Effector CD4-positive, alpha-beta T cell (primary cell): Measurements from ENCODE around the gene EEF2K.
A peak's percentile ranks its signal among the peaks of the same experiment; 100 is the strongest.

ENCODE experiments used
- DNase-seq: peaks from one replicate; pipeline ENCODE4 v3.0.0-alpha.2; 2020

The EEF2K gene

GRCh38 chr16:22321340-22322001 lies 115.4 kb downstream of the EEF2K start:
- peak; percentile 68 for DNase-seq

GRCh38 chr16:22322021-22322471 lies 116.0 kb downstream of the EEF2K start:
- DNase-seq = no peak

GRCh38 chr16:22322741-22323140 lies 116.7 kb downstream of the EEF2K start:
- no peak for DNase-seq

- DNase-seq = no peak
Observed at GRCh38 chr16:22323173-22323958, 117.3 kb downstream of the EEF2K start.

GRCh38 chr16:22323959-22324786 lies 118.1 kb downstream of the EEF2K start:
- no peak for DNase-seq

GRCh38 chr16:22324787-22325597 lies 118.9 kb downstream of the EEF2K start:
- no peak for DNase-seq

- no peak for DNase-seq
Observed at GRCh38 chr16:22325598-22326368, 119.7 kb downstream of the EEF2K start.

GRCh38 chr16:22326369-22326652 lies 120.2 kb downstream of the EEF2K start:
- DNase-seq = no peak

GRCh38 chr16:22326771-22327445 lies 120.8 kb downstream of the EEF2K start:
- no peak for DNase-seq

GRCh38 chr16:22327446-22327775 lies 121.3 kb downstream of the EEF2K start:
- DNase-seq = no peak

- DNase-seq = no peak
Observed at GRCh38 chr16:22328081-22328725, 122.1 kb downstream of the EEF2K start.

- DNase-seq = no peak
Observed at GRCh38 chr16:22329199-22329695, 123.2 kb downstream of the EEF2K start.

- DNase-seq = no peak
Observed at GRCh38 chr16:22330326-22330725, 124.2 kb downstream of the EEF2K start.

- DNase-seq = no peak
Observed at GRCh38 chr16:22333457-22333994, 127.4 kb downstream of the EEF2K start.

GRCh38 chr16:22335668-22336246 lies 129.7 kb downstream of the EEF2K start:
- no peak for DNase-seq

- DNase-seq = no peak
Observed at GRCh38 chr16:22336581-22336980, 130.5 kb downstream of the EEF2K start.

GRCh38 chr16:22337045-22337444 lies 131.0 kb downstream of the EEF2K start:
- no peak for DNase-seq

- DNase-seq = no peak
Observed at GRCh38 chr16:22337849-22338635, 132.0 kb downstream of the EEF2K start.
